Hematopoietic multipotent progenitor cell (in vitro differentiated cells): Measurements from ENCODE around the gene ATP7B. TPM values are rescaled to one million over a fixed set of nuclear protein-coding genes. Genes with fewer than 3 reads are reported as not detected.

Experiments
- DNase-seq, 3 donors: peaks; one replicate each; pipeline ENCODE4 v3.0.0-alpha.2; 2011 to 2015; ENCODE audit warnings: low read depth in 2 of 3, low spot score in 2 of 3
- total RNA-seq: library from RNA; depleted of rRNA; stranded (reverse); fragments of >200 nt; gene quantifications from one replicate; pipeline ENCODE4 v1.2.3, GENCODE V29; 2012

ATP7B gene
- total RNA-seq, 1 donor = 14.0 TPM

DNA sequence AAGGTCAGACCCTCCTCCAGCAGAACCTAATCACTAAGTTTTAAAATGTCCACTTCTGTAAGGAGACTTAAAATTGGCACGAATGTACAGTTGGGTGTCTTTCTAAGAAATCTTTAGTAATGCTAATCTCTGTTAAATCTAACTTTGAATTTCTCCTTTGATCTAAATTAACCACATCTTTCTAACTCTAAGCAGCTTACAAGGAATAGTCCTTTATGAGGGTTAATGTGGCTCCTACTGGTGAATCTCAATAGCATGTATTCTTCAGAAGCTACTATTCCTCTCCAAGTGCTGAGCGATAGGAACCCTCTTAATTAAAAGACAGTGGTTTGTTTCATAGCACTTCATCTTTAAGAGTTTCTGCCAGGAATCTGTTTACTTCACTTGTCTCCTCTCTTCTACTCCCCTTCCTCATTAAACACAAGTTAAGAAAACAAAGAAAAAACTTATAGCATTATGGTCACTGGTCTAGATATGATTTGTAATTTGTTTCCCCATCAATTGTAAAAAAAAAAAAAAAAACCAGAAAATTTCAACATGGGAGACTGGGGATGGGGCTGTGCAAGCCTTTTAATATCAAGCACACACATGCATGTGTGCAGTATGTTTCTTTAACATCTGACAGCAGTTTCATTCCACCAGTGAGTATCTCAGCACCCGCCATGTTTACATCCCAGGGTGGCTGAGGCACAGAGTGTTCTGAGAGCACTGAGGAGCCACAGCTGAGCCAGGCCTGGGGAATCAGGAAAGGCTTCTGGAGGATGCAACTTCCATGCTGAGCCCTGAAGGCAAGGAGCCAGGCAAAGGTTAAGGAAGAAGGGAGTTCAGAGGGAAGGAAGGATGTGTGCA, 57.7 kb downstream of the ATP7B start:
- DNase-seq = no peak

DNA sequence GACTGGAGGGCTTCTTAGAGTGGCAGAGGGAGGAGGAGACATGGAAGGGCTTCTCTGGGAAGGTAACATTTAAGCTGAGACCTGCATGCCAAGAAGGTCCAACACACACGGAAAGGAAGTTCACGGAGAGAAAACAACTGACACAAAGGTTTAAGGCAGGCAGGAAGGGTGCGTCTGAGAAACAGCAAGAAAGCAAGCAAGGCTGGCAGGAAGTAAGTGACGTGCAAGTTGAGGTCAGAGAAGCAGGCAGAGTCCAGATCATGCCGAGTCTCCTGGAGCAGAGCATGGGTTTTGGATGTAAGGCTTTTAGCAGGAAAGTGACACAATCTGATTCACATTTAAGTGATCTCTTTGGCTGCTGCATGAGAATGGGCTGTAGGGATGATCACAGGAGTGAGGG, 60.5 kb downstream of the ATP7B start:
- DNase-seq = no peak

DNA sequence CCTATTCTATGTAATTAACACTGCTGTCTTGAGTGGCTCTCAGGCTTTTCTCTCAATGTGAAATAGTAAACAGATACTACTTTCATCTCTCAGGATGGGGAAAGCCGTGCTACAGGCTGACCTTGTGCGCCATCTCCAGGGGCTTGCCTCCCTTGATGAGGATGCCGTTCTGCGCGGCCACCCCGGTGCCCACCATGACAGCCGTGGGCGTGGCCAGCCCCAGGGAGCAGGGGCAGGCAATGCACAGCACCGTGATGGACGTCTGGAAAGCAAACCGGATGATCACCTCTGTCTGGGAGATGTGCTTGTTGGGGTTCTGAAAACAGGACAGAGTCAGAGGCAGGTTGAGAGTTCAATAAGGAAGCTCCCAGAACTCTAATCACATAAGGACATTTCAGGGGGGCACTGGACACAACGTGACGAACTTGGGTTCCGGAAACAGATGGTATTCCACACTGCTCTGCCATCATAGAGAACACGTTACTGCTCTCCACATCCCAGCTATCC, 65.0 kb downstream of the ATP7B start:
- no peak for DNase-seq

DNA sequence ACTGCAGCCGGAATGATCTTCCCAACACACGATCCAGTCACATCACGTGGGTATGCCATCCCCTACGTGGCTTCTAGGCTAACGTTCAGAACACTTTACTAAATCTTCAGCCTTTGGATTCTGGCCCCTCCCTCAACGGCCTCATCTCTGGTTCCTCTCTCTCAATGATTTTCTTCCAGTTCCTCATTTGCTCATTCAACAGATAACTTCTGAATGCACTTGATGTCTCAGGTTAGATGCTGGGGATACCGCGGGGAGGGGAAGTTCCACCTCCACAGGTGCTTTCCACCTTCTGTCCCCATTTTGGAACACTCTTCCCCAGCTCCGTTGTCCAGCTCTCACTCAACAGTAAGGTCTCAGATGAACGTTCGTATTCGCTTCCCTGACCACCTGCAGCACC, 66.1 kb downstream of the ATP7B start:
- DNase-seq = peak in 1 of 3 donors; percentile 8

DNA sequence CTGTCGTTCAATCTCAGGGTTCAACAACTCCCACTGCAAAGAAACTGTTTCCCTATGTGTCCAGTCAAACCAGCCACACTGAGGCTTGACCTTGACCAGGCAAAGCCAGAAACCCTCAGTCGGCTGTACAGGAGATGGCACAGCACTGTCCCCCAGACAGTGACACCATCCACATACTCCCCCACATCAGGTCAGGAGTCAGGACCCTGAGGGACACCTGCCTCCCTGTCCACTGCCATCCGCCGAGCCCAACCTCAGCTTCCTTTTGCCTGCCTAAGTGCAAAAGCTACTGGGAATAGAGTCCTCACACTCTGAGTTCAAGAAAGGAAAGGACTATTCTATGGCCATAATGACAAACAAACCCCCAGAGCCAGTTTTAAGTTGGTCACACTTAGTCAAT, 66.8 kb downstream of the ATP7B start:
- no peak for DNase-seq

DNA sequence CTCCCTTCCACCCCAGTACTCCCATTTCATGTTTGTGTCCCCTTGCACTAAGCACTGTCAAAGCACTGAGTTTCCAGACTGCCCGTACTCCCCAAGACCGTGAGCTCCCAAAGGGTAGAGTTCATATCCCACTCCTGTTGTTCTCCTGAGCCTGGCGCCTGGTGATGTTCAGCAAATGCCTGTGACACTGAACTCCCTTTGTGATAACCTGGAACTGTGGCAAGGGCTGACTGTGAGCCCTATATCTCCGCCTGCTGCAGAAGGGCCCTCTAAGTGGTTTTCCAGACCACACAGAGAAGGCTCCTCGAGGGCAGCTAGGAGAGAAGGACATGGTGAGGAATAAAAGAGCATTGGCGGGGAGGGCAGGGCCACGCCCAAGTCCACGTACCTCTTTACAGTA, 67.5 kb downstream of the ATP7B start:
- DNase-seq = no peak

DNA sequence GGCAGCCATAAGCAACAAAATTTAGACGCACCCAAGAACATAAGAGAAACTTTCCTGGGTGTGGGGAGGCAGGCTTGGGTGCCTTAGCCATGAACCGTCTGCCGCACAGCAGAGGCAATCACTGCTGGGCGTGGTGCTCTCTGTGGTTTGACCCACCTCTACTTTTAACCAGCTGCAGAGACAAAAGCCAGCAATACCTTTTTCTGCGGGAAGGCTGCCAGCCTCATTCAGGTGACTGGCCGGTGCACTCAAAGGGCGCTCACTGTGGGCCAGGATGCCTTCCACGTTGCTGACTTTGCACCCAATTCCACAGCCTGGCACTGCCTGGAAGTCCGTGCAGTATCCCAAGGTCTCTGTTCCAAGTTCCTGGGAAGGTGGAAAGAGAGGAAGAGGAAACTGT, 69.1 kb downstream of the ATP7B start:
- DNase-seq = no peak

DNA sequence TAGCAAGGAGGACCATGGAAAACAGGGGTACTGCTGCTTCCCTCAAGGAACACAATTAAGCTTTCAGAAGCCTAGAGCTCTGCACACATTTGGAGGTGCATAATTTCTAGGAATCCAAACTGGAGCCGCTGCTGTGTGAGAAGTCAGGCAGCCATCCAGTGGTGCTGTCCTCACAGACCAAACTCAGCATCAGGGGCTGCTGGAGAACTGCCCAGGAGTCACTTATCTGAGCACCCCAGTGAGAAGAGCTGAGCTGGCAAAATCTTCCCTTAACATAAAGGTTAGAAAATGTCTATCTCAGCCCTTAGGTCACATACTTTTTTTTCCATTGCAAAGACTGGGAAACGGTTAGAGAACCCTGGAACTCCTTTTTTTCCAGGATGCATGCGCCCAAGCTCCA, 72.8 kb downstream of the ATP7B start:
- DNase-seq = no peak

DNA sequence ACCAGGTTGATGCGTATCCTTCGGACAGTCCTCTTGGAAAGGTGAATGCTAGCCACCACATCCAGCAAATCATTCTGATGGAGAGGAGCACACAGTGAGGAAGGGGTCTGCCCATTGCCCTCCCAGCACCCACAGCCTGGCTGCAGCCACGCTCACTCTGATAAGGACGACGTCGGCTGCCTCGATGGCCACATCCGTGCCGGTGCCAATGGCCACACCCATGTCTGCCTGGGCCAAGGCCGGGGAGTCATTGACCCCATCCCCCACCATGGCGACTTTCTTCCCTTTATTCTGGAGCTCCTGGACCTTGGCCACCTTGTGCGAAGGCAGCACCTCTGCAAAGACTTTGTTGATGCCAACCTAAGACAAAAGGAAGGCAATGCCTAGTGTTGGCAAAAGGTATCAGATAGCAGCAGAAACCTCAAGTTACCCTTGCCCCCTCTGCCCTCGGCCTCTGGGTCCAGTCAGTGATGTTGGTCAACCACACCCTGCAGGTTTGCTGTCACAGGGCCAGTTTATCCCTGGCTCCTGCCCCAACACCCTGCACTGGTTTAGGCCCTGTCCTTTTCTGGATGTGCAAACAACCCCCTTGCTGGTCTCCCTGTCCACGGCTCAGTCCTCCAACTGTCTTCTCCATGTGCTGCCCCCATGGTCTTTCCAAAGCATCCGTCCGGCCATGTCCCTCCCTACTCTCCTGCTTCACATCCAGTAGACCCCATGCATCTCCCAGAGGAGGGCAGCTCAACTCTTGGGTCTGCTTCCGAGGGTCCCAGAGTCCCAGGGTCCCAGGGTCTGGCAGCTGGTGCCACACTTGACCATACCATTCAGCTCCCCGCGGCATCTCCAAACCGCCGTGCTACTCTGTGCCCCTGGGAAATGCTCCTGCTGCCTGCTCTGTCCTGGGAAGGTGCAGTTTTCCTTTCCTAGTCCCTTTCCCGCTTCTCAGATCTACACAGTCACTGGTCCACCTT, 73.6 kb downstream of the ATP7B start:
- DNase-seq = no peak

DNA sequence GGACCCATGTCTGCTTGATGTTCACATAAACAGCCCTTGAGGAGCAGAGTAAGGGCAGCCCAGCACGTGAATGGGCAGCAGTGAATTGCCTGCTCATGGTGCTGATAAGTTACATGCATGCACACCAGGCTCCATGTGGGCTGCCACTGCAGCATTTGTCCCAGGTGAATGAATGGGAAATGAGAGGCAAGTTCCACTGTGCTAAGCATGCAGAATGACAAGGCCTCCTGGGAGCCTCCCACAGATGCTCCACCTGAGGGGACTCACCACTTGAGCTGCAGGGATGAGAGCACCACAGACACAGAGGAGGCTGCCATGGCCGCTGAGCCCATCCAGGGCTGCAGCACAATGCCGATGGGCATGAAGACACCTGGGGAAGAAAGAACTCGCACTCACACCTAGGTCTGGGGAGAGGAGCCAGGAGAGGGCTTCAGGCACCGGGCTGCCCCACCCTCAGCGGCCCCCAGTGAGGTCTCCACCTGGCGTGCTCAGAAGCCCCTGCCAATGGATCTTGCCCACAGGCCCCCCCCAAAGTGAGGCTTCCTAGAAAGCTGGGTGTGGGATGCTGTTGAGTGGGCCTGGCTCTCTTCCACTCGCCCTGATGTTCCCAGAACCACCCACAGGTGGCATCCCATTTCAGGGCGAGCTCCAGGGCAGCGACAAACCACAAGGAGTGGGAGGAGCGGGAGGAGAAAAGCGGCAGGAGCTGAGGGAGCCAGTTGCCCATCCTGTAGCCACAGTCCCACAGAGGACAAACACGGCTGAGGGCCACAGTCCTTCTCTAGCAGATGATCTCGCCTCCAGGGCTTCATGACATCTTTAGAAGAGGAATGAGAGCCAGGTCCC, 75.7 kb downstream of the ATP7B start:
- DNase-seq = peak in 1 of 3 donors; percentile 6

DNA sequence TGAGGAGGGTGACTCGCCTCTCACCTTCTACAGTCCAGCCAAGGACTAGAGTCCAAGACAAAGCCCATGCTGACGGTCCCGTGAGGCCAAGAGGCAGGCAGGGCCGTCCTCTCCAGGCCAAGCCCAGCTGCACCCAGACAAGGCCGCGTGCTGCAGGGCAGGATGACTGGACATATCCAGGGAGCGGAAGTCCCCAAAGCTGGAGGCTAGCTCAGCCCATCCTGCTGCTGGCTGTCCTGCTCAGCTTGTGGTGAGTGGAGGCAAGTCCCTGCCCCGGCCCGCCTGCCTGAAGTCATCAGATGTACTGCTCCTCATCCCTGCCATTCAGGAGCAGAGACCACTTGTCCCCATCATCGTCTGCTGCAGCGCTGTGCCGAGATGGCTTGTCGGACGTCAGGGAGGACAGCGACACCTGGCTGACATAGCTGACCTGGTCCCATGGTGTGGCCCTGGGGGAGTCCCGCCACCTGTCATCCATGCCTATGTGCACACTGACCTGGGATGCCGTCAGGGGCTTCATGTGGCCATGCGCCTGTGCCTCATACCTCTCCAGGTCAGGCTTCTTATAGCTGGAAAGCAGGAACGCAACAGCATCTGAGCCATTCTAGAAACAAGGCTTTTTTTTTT, 76.7 kb downstream of the ATP7B start:
- DNase-seq = no peak

DNA sequence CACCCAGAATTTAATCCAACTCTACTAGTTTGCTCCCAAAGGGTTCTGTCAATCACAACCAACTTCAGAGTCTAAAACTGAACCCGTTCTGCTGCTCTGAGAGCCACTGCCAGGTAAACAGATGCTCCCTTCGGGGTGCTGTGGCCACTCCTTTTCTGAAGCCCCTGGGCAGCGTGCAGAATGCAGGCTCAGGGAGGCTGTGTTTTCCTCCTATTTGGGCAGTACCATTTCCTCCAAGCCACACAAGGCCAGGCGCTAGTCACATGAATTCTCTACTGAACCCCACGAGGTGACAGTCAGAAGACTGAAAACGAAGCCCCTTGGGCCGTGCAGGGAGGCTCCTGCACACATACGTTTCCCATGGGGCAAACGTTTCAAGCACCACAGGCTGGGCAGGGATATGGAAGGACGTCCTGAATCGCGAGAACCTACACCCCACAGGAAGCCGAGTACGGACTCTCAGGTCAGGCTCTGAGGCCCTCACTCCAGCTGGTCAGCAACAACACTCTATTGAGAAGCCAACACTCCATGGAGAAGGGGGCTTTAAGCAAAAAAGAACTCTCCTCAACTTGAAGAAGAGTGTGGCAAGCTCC, 77.7 kb downstream of the ATP7B start:
- no peak for DNase-seq

DNA sequence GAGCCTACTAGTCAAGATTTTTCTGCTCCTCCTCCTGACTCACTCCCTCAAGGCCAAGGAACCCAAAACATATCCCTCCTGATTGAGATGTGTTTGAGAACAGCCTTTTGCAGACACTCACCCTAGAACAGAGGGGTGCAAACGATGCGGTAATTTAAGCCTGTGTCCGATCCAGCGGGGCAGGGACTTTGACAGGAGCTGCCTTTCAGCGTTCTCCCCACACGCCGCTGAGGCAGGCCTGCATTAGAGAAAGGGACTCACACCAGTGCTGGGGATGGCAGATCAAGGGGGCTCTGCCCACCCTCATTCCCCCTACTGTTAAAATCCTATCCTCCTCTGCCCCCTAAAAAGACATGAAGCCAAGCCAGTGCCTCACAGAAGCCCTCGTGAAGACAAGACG, 79.0 kb downstream of the ATP7B start:
- DNase-seq = no peak

DNA sequence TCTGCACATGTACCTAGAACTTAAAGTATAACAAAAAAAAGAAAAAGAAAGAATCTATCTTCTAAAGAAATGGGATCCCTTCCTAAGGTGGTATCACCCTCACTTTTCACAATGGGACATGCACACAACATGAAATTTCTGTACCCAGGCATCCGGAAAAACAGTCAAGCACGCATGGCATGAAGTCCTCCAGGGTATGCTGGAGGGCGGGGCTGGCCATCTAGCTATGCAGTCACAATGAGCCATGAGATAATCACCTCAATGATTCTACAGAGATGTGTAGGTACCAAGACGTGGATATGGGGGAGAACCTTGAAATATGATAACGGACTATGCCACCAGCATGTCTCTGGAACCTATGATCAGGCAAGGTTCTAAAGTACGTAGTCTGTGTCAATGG, 79.6 kb downstream of the ATP7B start:
- no peak for DNase-seq

DNA sequence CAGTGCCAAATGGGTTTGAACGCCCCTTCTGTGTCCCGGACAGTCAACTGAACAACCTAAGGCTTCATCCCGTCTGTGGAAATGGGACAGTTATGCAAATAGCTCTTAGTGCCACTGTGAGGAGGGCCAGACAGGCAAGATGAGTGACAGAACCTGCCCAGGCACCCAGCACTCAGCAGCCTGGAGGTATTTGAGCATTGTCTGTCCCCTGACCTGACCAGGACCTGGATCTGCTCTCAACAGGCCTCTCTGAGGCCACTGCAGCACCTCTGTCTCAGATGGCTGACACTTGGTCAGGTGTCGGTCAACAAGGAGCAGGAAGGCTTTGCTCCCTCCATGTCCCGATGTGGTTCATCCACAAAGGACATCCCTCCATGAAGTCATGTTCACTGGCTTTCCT, 81.6 kb downstream of the ATP7B start:
- DNase-seq = no peak

DNA sequence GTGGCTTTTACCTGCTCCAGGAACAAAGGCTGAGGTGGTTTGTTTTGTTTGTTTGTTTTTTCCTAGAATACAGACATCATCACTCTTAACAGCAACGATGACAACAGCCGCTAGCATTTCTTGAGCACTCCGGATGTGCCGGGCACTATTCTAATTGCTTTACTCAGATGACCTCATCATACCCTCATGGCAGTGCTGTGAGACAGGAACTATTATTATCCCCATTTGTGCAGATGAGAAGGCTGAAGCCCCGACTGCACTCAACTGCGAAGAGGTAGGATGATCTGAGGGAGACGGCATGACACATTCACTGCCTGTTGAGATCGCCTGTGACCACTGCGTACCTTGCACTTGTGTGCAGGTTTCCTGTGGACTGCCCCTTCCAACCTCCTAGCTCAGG, 83.0 kb downstream of the ATP7B start:
- no peak for DNase-seq

DNA sequence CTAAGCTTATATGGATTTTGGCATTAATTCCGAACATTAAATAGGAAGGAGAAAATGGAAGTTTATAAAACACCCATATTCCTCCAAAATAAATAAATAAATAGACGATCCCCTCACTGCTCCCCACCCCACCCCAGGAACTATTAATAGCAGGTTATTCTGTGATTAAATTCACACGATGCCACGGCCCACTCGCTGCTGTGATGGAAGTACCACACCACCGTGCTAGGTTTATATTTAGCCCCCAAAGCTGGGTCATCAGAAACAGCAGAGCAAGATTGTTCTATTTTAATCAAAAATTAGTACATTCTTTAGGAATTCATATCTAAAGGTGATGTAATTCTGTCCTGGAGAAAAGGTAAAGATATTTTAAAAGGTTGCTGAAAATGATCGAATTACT, 84.1 kb downstream of the ATP7B start:
- no peak for DNase-seq

DNA sequence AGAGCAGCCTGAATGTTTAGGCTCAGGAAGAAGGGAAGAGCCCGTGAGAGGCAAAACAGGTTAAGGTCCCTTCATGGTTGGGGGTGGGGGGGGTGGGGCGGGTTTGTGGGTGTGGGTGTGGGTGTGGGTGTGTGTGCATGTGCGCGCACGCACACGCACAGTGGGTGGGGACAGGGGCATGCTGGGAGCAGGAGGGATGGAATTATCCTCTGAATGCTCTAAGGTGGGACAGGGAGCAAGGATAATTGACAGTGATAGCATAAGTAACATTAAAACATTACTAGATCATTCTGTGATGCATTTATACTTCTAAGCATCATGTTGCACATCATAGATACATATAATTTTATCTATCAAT, 84.7 kb downstream of the ATP7B start:
- no peak for DNase-seq

DNA sequence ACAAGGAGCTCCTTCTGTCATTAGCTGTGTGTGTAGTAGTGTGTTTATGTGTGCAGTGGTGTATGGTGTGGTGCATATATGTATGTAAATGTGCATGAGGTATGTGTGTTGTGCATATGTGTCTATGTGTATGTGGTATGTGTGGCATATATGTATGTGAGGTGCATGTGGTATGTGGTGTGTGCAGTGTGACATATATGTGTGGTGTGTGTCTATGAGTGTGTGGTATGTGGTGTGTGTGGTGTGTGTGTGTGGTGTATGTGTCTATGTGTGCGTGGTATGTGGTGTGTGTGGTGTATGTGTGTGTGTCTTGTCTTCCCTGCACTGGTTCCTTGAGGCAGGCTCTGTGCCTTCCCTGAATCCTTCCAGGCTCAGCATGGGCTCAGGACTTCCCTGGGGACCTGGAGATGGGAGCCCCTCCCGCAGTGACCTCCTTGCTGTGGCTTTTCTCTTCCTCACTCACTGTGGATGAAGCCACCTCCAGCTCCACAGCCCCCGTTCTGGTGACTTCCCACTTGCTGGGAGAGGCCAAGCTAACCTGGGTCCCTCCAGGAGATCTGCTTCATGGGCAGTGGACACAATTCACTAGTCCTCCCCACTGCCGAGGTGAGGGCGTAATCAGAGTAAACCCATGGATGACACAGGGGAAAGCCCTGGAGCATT, 85.3 kb downstream of the ATP7B start:
- no peak for DNase-seq
